ENCODE measurements around the gene GPR17. TPM values are rescaled to one million over a fixed set of nuclear protein-coding genes. Genes with fewer than 3 reads are reported as not detected.

GPR17 gene
- total RNA-seq, 1 experiment from 2014 or later: 0.35 TPM

- Histone ChIP-seq H3K4me2 (ENCODE audit: insufficient read depth, insufficient read length, low read length) (no peak overlapping the region), H4K91ac (ENCODE audit: insufficient read length, low read depth, low read length) (no peak overlapping the region), H4K8ac (replicated peaks; ENCODE audit: insufficient read length, low read depth, low read length) (no peak overlapping the region), H3K14ac (ENCODE audit: insufficient read depth, low read length) (no peak overlapping the region), H2BK12ac (ENCODE audit: insufficient read length, low read depth, low read length) (no peak overlapping the region), H3K23me2 (ENCODE audit: insufficient read length, low read depth, low read length, poor library complexity, severe bottlenecking) (no peaks in the 10 kb centered on the region), H3K9ac (ENCODE audit: extremely low read depth, insufficient read length, low read length) (no peak overlapping the region), H3K27me3 (ENCODE audit: insufficient read depth, low read length) (no peaks in the 10 kb centered on the region), H3K27ac (ENCODE audit: insufficient read length, low read depth, low read length) (no peak overlapping the region), H2BK20ac (ENCODE audit: low read depth, low read length, poor library complexity, severe bottlenecking) (no peak overlapping the region), H4K5ac (ENCODE audit: insufficient read length, low read depth, low read length) (no peak overlapping the region), H3K4ac (ENCODE audit: low read depth, low read length) (no peak overlapping the region), H3K79me1 (ENCODE audit: insufficient read depth, low read depth, low read length, poor library complexity, severe bottlenecking) (no peaks in the 10 kb centered on the region), H3K23ac (ENCODE audit: insufficient read length, low read depth, low read length) (no peak overlapping the region), H2BK15ac (ENCODE audit: low read depth, low read length) (no peak overlapping the region), H2AK5ac (ENCODE audit: insufficient read length, low read length) (no peak overlapping the region), H3K79me2 (ENCODE audit: insufficient read depth, low read length) (no peaks in the 10 kb centered on the region), H3K9me3 (ENCODE audit: control insufficient read depth, low read depth, low read length) (peaks cover under 1% of the 10 kb centered on the region), H3K18ac (ENCODE audit: insufficient read length, low read depth, low read length) (no peak overlapping the region), H2BK120ac (ENCODE audit: low read depth, low read length, poor library complexity, severe bottlenecking) (no peak overlapping the region), H3K4me1 (ENCODE audit: insufficient read depth, low read length) (no peaks in the 10 kb centered on the region), H4K20me1 (ENCODE audit: control insufficient read depth, insufficient read depth, insufficient read length) (no peaks in the 10 kb centered on the region), H3K56ac (ENCODE audit: insufficient read length, low read depth, low read length) (no peak overlapping the region), H2AFZ (ENCODE audit: low read length) (no peak overlapping the region), H2BK5ac (ENCODE audit: insufficient read length, low read length) (no peak overlapping the region), H3T11ph (ENCODE audit: low read length) (no peak overlapping the region)
- H3K27me3 Mint-ChIP-seq (ENCODE audit: low read depth): peaks cover 7% of the 10 kb centered on the region
- H3K4me1 Mint-ChIP-seq: no peaks in the 10 kb centered on the region
- no peak for TF ChIP-seq CTCF (conservative IDR thresholded peaks at IDR 0.05)
- no peak overlapping the region; a peak in 1 of 7 replicates for H3K27ac Mint-ChIP-seq
- no peak overlapping the region for H3K4me3 Mint-ChIP-seq
- WGBS (ENCODE audit: extremely low coverage, insufficient read length, low lambda C conversion rate): no CpG with 5 or more reads among the region's 7 CpGs
- H3K9me3 Mint-ChIP-seq: peaks cover 0 to 4% of the 10 kb centered on the region in 2 experiments; a peak in 2 of 5 replicates
- DNase-seq: no peak
- no peaks in the 10 kb centered on the region; a peak in 1 of 7 replicates for H3K36me3 Mint-ChIP-seq (ENCODE audit: insufficient read depth in 1 of 3, low read depth in 3 of 3)
Measured at GRCh38 chr2:127618551-127619202, 27.3 kb upstream of the GPR17 start.

Data from H9 (cell line).